ENCODE measurements around the gene BCAT1.
"Not testable (repeated sequence)": the region's sequence is repeated elsewhere in the genome, so short reads cannot be mapped to it uniquely, and the experiment has no call there.

BCAT1 gene

DNA sequence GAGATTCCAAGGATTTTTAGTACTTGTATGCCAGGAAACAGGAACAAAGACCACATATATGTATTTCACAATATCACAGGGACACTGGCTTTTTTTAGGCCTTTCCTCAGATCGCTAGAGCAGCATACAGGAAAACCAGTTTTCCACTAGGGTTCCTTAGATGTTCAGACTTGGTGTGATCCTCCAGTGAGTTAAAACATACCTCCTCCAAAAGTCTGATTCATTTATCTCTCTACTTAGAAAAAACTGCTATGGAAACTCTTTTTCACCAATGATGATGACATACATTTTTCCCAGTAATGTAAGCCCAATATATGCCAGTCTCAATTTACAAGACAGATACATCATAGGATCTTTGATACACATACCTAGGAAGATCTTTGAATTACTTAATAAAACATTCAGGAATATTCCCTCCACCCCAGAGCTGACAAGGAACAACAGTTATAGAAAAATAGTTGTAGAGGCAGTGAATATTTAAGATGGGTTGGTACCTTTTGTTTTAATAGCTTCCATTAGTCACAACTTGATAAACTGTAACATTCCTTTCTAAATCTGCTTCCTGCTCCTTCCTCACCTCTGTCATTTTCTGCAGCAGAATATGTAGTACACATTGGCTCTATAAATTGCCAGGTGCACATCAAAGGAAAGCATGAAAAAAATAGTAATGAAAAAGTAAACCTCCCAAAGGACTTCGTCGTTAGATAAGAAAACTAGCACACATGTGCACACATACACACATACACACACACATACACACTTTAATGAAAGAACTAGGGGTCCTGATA is 27.5 kb downstream of the BCAT1 start:
- no peak for DNase-seq

DNA sequence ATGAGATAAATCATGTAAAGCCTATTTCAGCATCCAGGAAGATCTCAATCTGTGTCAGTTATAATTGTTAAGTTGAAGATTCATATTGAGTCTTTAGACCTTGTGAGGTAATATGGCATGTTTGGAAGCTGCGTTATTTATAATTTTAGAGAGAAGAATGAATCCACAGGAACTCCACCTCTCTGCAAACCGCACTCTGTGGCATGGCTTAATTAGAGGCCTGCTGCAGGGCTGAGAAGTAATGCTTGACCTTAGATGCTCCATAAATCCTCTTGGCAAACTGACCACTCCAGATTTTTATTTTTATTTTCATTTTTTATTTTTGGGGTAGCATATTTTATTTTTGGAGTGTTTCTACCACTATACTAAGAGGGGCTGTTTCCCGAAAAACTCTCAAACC is 28.8 kb downstream of the BCAT1 start:
- DNase-seq: no peak

DNA sequence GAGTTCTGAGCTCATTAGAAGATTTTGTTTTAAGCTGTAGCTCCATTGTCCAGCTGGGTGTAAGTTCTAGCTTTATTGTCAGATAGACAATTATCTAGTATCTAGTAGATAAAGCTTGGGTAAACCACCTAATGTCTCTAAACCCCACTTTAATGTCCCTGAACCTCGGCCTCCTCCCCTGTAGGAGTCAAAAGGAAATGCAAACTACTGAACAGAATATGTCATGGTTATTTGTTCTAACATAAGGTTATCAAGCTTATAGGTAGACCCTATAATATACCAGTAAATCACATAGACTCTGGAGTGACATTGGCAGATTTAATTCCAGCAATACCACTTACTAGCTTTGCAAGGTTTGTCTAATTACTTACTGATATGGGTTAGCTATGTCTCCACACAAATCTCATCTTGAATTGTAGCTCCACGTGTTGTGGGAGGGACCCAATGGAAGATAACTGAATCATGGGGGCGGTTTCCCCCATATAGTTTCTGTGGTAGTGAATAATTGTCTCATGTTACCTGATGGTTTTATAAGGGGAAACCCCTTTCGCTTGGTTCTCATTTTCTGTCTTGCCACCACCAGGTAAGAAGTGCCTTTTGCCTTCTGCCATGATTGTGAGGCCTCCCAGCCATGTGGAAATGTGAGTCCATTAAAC is 29.4 kb downstream of the BCAT1 start:
- DNase-seq: no peak

DNA sequence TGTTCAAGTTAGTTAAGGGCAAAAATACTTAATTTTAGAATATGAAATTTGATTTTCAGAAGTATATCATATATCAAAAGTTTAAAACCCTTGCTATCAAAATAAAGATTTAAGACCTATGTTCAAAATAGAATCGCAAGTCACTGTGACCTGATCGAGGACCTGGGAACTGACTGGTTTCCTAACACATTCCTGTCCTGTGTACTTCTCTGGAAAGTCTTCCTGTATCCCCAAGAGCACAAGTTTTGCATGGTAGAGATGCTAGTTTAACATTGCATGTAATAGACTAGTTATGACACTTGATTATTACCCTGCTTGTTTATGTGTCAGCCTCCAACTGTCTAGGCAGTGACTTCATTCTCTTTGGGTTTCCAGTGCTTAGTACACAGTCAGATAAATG is 30.3 kb downstream of the BCAT1 start:
- DNase-seq: no peak

DNA sequence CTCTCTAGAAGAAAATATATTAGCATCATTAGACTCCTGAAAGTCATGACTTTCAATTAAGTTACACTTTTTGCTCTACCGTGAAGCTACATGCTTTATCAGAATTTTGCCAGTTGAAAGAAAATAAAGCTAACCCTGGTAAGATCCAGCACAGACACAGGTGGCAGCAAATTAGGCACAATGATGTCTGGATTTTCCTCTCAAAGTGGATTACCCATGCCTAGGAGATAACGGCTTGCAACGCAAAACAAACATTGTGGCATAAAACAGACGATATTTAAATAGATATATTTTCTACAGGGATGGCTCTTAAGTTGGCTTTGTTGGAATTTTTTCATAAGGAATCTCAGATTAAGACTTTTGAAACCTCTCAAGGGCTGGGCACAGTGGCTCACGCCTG is 33.4 kb downstream of the BCAT1 start:
- DNase-seq: no peak

GRCh38 chr12:24913953-24914352 is 34.9 kb downstream of the BCAT1 start:
- DNase-seq: no peak

DNA sequence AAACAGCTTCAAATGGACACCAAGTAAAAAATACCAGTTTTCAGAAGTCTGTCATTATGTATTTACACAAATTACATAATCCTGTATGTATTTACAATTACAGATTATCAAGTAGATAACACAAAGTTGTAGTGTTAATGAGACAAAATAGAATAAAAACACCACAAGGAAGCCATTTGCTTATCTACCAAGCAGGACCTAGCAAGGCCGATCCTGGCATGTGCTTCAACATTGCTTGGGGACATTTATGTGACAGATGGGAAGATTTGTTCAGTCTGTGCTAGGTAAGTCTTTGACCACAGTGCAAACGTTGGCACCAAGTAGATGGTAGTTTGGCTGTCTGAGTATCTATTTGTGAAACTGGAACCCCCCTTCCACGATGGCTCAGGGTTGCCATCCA is 35.8 kb downstream of the BCAT1 start:
- no peak for DNase-seq

GRCh38 chr12:24911271-24911791 is 37.6 kb downstream of the BCAT1 start:
- no peak for DNase-seq

DNA sequence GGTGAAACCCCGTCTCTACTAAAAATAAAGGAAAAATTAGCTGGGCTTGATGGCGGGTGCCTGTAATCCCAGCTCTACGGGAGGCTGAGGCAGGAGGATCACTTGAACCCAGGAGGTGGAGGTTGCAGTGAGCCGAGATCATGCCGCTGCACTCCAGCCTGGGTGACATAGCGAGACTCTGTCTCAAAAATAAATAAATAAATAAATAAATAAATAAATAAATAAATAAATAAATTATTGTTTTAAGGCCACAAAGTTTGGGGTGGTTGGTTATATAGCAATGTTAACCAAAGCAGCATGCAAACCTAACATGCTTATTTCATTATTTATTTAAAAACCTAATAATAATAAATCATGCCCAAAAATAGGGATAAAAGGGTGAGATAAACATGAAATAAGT is 38.7 kb downstream of the BCAT1 start:
- not testable (repeated sequence) for DNase-seq

- DNase-seq: no peak
Measured at GRCh38 chr12:24909667-24910066, 39.2 kb downstream of the BCAT1 start.

DNA sequence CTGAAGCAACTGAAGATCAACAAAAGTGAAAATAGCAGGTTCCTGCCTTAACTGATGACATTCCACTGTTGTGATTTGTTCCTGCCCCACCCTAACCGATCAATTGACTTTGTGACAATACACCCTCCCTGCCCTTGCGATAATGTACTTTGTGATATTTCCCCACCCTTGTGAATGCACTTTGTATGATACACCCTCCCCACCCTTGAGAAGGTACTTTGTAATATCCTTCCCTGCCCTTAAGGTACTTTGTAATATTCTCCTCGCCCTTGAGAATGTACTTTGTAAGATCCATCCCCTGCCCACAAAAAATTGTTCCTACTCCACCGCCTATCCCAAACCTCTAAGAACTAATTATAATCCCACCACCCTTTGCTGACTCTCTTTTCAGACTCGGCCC is 41.4 kb downstream of the BCAT1 start:
- DNase-seq: no peak

DNA sequence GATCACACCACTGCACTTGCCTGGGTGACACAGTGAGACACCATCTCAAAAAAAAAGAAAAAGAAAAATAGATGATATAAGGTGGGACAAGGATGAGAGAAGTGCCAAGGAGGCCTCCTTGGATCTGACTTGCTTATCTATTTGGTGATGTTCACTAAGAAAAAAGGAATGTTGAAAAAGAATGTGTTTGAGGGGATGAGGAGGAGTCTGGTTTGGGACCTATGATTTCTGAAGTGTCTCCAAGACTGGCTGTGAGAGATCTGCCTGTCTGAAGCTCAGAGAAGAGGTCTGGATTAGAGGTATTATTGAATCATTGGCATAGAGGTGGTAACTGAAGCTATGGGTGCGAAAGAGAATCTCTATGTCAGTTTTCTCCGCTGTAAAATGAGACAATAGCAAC is 42.8 kb downstream of the BCAT1 start:
- DNase-seq: no peak

GRCh38 chr12:24905431-24905830 is 43.5 kb downstream of the BCAT1 start:
- DNase-seq: no peak

DNA sequence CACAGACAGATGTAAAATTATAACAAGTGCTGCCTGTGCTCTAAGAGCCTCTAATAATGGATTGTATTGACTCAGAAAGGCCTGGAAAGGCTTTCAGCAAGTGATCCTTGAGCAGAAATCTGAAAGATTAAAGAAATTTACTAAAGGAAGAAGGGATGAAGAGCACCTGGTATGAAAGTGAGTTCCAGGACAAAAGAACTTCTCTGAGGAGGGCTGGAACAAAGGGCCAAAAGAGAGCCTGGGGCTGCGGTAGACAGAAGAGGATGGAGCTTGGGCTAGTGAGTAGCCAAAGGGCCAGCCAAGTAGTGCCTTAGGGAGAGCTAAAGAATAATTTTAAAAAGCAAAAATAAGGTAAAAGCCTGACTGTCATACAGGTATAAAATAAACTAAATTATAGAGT is 44.0 kb downstream of the BCAT1 start:
- DNase-seq: no peak

GRCh38 chr12:24903329-24904088 is 45.4 kb downstream of the BCAT1 start:
- no peak for DNase-seq

DNA sequence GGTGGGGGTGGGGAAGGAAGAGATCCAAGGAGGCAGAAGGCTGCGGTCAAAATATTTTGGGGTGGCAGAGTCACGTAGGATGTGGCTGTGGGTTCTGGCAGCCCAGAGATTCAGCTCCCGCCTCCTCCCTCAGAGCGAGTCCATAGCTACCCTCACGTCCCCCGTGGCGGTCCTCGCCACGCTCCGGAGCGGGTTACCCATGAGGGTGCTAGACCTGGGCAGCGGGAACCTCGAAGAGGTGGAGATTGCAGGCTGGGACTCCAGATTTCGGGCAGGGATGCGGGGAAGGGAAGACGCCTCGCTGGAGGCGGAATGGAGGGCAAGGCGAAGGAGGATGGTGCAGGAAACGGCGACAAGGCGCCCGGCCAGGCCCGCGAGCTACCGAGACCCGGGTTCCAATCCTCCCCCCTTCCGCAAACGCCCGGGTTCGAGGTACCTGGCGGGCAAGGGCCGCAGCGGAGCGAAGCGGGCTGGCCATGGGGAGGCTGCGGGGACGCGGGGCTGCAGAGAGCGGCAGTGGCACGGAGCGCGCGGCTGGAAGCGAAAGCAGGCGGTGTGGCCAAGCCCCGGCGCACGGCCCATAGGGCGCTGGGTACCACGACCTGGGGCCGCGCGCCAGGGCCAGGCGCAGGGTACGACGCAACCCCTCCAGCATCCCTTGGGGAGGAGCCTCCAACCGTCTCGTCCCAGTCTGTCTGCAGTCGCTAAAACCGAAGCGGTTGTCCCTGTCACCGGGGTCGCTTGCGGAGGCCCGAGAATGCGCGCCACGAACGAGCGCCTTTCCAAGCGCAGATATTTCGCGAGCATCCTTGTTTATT is 46.2 kb downstream of the BCAT1 start:
- no peak for DNase-seq

GRCh38 chr12:24901576-24902461 is 47.1 kb downstream of the BCAT1 start:
- no peak for DNase-seq

DNA sequence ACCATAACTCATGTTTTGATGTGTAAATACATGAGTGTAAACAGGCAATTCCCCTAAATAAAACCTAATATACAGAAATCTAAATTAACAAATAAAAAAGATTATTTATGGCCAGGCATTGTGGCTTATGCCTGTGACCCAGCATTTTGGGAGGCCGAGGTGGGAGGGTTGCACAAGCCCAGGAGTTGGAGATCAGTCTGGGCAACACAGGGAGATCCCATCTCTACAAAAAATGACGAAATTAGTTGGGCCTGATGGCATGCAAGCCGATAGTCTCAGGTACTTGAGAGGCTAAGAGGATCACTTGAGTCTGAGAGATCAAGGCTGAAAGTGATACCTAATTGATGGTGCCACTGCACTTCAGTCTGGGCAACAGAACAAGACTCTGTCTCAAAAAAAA is 48.7 kb downstream of the BCAT1 start:
- DNase-seq: no peak

DNA sequence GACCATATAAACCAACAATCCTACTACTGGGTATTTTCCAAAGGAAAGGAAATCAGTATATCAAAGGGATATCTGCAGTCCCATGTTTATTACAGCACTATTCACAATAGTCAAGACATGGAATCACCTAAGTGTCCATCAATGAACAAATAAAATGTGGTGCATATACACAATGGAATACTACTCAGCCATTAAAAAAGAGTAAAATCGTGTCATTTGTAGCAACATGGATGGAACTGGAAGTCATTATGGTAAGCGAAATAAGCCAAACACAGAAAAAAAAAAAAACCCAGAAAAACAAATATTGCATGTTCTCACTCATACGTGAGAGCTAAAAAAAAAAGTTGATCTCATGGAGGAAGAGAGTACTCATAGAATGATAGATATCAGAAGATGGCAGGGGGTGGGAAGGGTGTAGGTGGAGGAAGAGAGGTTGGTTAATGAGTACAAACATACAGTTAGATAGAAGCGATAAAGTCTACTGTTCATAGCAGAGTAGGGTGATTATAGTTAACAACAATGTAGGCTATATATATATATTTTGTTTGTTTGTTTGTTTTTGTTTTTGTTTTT is 49.3 kb downstream of the BCAT1 start:
- DNase-seq: no peak

- DNase-seq: no peak
Measured at GRCh38 chr12:24898606-24899005, 50.3 kb downstream of the BCAT1 start.

- no peak for DNase-seq
Measured at GRCh38 chr12:24898185-24898584, 50.7 kb downstream of the BCAT1 start.
